Measurements from ENCODE around the gene ARMH4.
"Not testable (repeated sequence)": the region's sequence is repeated elsewhere in the genome, so short reads cannot be mapped to it uniquely, and the experiment has no call there.

The ARMH4 gene

DNA sequence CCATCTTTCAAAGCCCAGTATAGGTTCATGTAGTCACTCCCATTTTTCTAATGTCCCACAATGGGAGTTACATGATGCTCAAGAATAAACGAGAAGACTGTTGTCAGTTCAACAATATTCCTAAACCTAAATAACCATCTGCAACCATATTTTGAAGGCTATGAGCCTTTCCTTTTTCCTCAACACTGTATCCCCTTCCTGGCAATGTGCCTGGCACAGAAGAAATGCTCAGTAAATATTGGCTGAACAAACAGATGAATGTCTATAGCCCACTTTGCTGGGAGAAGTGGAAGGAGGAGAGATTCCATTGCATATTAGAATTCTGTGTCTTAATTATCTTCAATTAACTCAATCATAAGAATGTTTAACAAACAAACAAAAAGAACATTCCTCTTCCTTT is 6.1 kb downstream of the ARMH4 start:
- no peak for DNase-seq (ENCODE audit: low read depth in 2 of 2)

- DNase-seq (ENCODE audit: low read depth in 2 of 2), result no peak
Observed at GRCh38 chr14:58143106-58143505, 8.9 kb downstream of the ARMH4 start.

DNA sequence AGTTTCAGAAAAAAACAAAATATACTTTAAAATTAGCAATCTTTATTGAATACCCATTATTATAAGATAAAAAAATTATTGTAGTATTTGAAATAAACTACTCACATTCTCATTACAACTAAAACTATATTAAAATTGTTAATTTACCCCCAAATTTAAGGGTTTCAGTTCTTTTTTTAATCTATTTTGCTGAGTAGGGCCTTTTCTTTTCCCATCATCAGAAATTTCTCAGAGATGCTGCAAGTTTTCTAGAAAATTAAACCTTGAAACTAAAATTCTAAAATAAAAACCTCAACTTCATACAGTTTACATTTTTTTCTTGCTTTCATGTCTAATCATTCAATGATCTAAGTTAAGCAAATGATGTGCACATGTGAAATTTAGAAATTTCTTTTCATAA is 10.1 kb downstream of the ARMH4 start:
- no peak for DNase-seq (ENCODE audit: low read depth in 2 of 2)

DNA sequence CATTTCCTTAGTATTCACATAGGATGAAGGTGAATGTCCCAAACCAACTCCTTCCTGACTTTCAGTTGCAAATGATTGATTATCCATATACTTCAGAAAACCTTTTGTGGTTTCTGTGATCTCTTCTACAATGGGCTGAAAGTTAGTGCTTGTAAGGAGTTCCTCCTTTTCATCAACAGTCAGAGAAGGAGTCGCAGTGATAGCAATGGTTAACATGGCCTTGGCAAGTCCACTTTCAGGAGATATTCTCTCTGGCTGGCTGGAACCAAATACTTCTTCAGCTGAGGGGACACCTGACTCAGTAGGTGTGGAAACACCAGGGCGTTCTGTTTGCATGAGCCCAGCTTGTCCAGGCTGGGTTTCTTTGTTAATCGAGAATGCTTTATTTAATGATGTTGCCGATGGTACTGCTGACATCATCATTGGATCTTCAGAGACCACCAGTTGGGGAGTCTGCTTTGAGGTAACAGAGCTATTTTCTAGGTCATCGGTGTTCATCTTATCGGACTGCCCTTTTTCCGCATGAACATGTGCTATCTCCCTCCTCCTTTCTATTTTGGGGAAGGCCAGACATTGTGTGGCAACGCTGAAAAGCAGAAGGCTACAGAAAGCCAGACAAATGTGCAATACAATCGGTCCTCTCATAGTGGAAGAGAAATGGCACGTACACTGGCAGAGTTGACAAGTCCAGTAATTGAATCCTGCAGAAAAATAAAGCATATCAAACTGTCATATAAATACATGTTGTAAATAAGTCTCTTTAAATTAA is 13.1 kb downstream of the ARMH4 start:
- no peak for DNase-seq (ENCODE audit: low read depth in 2 of 2)

GRCh38 chr14:58138031-58138713 is 13.8 kb downstream of the ARMH4 start:
- DNase-seq (ENCODE audit: low read depth in 2 of 2), result no peak

DNA sequence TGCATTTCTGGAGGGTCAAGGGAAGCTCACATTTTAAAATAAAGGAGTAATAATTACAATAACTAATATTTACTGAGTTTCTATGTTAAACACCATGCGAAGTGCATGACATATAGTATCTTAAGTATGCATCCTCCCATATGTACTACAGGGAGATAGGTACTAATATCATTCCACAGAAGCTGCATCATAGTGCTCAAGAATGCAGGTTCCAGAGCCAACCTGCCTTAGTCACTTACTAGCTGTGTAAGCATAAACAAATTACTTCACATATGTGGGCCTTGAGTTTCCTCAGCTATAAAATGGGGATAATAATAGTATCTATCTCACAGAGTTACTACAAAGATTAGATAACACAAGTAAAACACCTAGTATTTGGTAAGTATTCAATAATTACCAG is 18.3 kb downstream of the ARMH4 start:
- DNase-seq (ENCODE audit: low read depth in 2 of 2), result no peak

GRCh38 chr14:58131386-58131785 is 20.6 kb downstream of the ARMH4 start:
- no peak for DNase-seq (ENCODE audit: low read depth in 2 of 2)

DNA sequence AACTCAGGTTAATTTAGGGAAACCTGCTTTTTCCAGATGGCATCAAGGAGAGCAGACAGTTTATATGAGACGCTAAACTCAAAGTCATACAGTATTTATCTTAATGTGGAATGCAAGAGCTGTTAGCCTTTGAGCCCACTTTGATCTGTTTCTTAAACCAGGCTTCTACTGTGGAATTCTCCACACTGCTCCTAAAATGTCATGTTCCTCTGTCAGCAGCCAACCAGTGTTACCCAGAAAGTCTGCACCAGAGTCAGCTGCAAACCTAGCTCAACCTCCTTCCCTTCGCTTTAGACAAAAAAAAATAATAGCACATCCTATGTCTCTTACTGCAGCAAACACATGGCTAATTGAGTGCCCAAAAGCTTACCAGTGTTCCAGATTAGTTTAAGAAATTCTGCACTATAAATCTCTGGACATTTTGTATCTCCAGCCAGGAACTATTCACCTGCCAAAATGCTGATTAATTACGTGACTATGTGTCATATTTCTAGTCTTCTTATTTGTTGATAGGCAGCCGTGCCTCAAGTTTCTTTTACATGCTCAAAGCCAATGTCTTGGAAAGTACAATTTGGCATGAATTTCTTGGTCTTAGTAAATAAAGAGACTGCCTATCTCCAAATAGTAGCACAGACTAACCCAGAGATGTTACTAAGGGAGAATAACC is 21.8 kb downstream of the ARMH4 start:
- no peak for DNase-seq (ENCODE audit: low read depth in 2 of 2)

DNA sequence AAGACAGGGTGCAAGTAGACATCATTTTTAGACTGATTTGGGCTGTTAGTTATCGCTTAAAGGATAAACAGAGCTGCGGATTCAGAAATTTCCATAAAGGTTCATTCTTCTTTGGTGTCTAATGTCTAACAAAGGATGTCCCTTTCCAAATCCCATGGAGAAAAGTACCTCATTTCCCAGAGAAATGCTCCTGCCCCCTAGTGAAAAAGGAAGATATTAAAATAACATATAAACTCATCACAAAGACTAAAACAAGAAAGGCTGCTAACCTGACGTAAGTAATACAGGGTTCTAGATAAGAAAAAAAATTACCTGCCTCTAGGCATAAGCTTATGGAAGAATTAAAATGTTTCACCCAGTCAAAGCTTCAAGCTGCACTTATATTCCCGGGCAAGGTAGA is 22.8 kb downstream of the ARMH4 start:
- no peak for DNase-seq (ENCODE audit: low read depth in 2 of 2)

GRCh38 chr14:58128416-58128815 is 23.6 kb downstream of the ARMH4 start:
- no peak for DNase-seq (ENCODE audit: low read depth in 2 of 2)

DNA sequence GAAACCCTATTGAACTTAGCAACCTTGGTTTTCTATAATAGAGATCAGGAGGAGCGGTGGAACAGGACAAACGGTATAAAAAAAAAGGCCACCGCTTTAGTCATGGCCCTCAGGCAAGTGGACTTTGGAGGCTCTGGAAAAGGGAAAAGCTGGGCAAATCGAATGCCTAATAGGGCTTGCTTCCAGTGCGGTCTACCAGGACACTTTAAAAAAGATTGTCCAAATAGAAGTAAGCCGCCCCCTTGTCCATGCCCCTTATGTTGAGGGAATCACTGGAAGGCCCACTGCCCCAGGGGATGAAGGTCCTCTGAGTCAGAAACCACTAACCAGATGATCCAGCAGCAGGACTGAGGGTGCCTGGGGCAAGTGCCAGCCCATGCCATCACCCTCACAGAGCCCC is 29.5 kb downstream of the ARMH4 start:
- DNase-seq (ENCODE audit: low read depth in 2 of 2), result not testable (repeated sequence)

GRCh38 chr14:58121530-58122186 is 30.4 kb downstream of the ARMH4 start:
- DNase-seq (ENCODE audit: low read depth in 2 of 2), result no peak

- no peak for DNase-seq (ENCODE audit: low read depth in 2 of 2)
Observed at GRCh38 chr14:58119381-58119780, 32.6 kb downstream of the ARMH4 start.

DNA sequence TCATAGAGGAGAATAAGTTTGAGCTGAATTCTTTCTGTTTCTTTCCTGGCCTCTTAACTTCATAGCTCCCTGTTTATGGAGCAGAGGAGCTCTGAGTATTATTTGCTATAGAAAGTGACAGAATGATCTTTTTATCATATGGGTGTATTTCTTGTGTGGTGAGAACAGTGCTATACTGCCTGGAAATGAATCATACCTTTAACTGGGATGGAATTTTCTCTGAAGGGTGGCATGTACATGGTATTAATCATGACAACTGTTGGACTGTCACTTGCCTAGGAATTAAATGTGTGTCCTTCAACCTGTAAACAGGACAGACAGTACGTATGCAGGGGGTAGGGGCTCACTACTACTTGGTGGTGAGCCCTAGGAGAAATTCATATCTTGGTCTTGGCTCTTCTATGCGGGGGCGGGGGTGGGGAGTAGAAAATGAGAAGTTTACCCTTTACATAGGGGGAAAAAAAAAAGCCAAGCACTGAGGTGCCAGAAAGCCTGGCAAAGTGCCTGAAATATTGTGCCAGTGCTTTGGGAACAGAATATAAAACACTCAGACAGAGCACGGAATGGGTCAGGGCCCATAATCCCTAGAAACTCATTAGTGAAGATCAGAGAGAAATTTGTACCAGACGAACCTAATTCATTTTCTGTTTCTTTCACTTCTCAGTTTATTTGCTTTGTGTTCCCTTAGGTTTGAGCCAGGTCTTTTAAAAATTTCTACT is 33.8 kb downstream of the ARMH4 start:
- DNase-seq (ENCODE audit: low read depth in 2 of 2), result no peak

DNA sequence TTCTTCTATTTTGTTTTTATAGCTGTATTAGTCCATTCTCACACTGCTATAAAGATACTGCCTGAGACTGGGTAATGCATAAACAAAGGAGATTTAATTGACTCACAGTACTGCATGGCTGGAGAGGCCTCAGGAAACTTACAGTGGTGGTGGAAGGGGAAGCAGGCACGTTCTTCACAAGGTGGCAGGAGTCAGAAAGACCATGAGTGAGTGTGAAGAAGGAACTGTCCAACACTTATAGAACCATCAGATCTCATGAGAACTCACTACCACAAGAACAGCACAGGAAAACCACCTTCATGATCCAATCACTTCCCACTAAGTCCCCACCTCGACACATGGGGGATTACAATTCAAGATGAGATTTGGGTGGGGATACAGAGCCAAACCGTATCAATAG is 42.3 kb downstream of the ARMH4 start:
- no peak for DNase-seq (ENCODE audit: low read depth in 2 of 2)

- DNase-seq (ENCODE audit: low read depth in 2 of 2), result no peak
Observed at GRCh38 chr14:58108717-58109116, 43.3 kb downstream of the ARMH4 start.

DNA sequence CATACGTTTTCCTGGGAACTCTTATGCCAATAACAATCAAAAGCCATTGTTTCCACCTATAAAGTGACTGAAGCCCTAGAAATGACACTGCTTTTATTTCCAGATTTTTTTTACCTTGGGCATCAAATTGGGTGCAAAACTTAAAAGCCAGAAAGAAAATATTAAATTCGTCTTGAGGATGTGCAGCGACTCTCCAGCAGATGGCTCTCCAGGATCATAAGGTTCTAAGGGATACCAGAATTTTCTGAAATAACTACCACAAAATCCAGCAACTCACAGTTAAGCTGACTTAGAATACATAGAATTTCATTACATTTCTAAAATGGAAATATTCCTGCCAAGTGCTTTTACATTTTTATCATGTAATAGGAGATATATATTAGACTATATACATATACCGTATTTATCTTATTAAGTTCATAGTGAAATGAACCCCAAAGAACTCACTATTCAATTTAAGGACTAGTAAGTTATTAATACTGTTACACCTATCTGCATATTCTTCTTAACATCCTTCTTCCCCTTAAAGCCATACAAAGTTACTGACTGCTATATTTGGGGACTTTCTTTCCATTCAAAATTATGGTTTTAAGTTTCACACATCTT is 44.0 kb downstream of the ARMH4 start:
- no peak for DNase-seq (ENCODE audit: low read depth in 2 of 2)

DNA sequence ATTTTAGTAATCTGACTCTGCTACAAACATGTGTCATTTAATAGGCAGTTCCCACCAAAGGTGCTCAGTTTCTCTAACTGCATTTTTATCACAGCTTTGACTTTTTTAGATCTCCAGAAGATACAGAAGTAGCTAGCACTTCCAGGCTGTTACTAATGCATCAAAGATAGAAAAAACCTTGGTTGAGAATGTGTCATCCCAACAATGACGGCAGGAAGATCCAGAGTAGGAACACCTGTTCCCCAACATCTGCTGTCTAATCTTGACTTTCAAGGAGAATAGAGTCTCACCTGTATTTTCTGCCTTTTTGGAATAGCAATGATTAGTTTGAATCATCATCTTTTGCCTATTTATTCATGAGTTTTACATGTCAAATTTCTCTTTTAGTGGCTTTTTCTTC is 45.0 kb downstream of the ARMH4 start:
- no peak for DNase-seq (ENCODE audit: low read depth in 2 of 2)

- DNase-seq (ENCODE audit: low read depth in 2 of 2), result no peak
Observed at GRCh38 chr14:58106446-58106845, 45.6 kb downstream of the ARMH4 start.

DNA sequence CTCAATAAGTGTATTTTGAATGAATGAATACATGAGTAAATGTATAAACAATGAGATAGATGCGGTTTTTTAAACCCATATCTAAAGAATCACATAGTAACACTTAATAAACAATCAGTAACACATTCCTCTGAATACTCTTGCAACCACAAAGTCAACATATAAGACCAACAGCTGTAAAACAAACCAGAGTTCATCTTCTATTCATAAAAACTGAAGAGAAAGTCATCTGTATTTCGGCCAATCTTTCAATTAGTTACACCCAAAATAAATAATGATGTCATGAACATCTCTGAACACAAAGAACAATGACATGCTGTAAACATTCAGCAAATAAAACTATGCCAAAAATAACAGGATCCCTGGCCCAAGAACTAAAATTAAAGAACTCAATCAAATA is 47.2 kb downstream of the ARMH4 start:
- no peak for DNase-seq (ENCODE audit: low read depth in 2 of 2)

- DNase-seq (ENCODE audit: low read depth in 2 of 2), result no peak
Observed at GRCh38 chr14:58100735-58101368, 51.2 kb downstream of the ARMH4 start.

Data from stimulated activated CD8-positive, alpha-beta memory T cell treated with anti-CD3 and anti-CD28 coated beads, Interleukin-2, amount 100 ng/mL, for 48 hours (primary cell).